ENCODE data around the gene EVI5. TPM values are rescaled to one million over a fixed set of nuclear protein-coding genes. Genes with fewer than 3 reads are reported as not detected.

Gene EVI5
- polyA plus RNA-seq, 1 donor, result 15.7 TPM

DNA sequence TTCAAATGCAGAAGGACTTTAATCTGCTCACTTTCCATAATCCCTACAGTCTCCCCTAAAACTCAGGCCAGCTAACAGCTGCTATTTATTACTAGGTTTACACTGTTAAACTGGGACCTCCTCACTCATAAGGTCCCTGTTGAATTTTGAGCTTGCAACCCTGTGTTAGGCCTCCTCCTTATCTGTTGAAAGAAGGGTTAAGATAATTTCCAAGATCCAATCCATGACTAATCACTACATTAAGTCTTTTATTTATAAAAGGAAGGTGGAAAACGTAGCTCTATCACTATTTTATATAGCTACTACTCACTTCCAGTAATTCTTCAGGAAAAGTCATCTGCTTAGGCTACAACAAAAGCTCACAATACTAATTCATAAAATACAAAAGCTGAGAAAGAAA lies 79.5 kb downstream of the EVI5 start:
- peaks cover 12% of the 10 kb centered on the region for H3K4me1 ChIP-seq (ENCODE audit: control insufficient read depth, insufficient read depth, low read length)
- H3K9me3 ChIP-seq (ENCODE audit: control insufficient read depth, low read depth, low read length), result no peaks in the 10 kb centered on the region
- WGBS (ENCODE audit: insufficient coverage, low lambda C conversion rate), result 13% methylated on average over 1 of the region's 1 CpG
- H3K27ac ChIP-seq (ENCODE audit: low read length), result peak overlapping the region; percentile 12
- H3K27me3 ChIP-seq (ENCODE audit: control insufficient read depth, insufficient read depth, low read length), result no peaks in the 10 kb centered on the region
- no peak overlapping the region for H3K4me3 ChIP-seq (ENCODE audit: low read length)
- H3K36me3 ChIP-seq (ENCODE audit: control insufficient read depth, insufficient read depth, low read length), result peaks cover 2% of the 10 kb centered on the region
- peak in 1 of 2 donors; percentile 9 for DNase-seq

DNA sequence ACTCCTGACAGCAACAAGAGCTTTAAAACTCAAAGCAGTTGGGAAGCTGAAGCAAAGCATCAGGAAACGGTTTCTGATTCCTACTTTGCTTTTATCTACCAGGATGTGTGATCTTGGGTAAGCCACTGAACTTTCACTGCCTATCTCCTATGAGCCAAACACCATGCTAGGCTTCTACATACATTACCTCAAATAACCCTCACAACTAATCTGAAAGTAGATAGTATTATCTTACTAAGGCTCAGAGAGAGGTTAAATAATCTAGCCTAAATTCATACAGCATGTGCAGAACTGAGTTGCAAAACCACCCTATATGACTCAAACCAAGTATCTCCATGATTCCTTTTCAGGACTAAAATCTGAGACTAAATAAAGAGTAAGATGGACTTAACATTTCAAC lies 83.8 kb downstream of the EVI5 start:
- H3K4me3 ChIP-seq (ENCODE audit: low read length), result no peak overlapping the region
- H3K4me1 ChIP-seq (ENCODE audit: control insufficient read depth, insufficient read depth, low read length), result peaks cover 3% of the 10 kb centered on the region
- no CpG with 5 or more reads among the region's 1 CpG for WGBS (ENCODE audit: insufficient coverage, low lambda C conversion rate)
- no peaks in the 10 kb centered on the region for H3K27me3 ChIP-seq (ENCODE audit: control insufficient read depth, insufficient read depth, low read length)
- DNase-seq, result no peak
- H3K36me3 ChIP-seq (ENCODE audit: control insufficient read depth, insufficient read depth, low read length), result peaks cover 4% of the 10 kb centered on the region
- H3K9me3 ChIP-seq (ENCODE audit: control insufficient read depth, low read depth, low read length), result no peaks in the 10 kb centered on the region
- no peak overlapping the region for H3K27ac ChIP-seq (ENCODE audit: low read length)

DNA sequence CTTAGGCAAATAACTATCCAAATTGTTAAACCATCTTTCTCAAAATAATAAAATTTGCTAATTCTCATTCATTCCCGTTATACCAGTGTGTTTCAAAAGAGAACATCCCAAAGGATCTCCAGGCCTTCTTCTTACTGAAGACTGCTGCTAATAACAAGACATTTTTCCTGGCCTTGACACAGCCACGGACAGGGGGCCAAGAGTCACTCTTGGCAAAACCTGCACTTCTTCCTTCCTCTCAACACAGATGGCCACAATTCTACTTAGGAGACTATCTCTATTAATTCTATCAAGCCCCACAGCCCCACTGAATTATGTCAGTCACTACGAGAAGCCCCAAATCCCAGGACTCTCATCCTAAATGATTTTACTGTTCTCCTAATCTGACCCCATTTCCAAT lies 86.0 kb downstream of the EVI5 start:
- Histone ChIP-seq H3K4me1 (ENCODE audit: control insufficient read depth, insufficient read depth, low read length) (no peaks in the 10 kb centered on the region), H3K36me3 (ENCODE audit: control insufficient read depth, insufficient read depth, low read length) (peaks cover 17% of the 10 kb centered on the region), H3K27ac (ENCODE audit: low read length) (no peak overlapping the region), H3K9me3 (ENCODE audit: control insufficient read depth, low read depth, low read length) (no peaks in the 10 kb centered on the region), H3K27me3 (ENCODE audit: control insufficient read depth, insufficient read depth, low read length) (no peaks in the 10 kb centered on the region), H3K4me3 (ENCODE audit: low read length) (no peak overlapping the region)
- no peak for DNase-seq
- WGBS (ENCODE audit: insufficient coverage, low lambda C conversion rate), result 100% methylated on average over 1 of the region's 3 CpGs

DNA sequence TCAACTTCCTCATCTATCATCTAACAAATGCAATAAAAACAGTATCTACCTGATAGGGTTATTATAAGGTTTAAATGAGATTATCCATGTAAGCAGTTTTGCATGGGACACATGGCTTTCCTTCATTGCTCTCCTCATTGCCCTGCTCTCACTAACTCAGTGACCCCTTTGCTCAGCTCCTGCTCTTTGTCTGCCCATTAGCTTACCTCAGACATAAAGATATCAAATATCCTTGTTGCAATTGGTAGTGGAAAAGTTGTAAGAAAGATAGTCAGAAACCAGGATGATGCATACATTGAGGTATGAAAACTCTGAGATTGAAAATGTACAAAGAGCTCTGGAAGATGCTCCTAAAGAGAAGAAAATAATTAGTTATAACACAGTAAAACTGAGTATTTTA lies 89.8 kb downstream of the EVI5 start:
- Histone ChIP-seq H3K27ac (ENCODE audit: low read length) (no peak overlapping the region), H3K4me1 (ENCODE audit: control insufficient read depth, insufficient read depth, low read length) (no peaks in the 10 kb centered on the region), H3K4me3 (ENCODE audit: low read length) (no peak overlapping the region), H3K27me3 (ENCODE audit: control insufficient read depth, insufficient read depth, low read length) (no peaks in the 10 kb centered on the region), H3K36me3 (ENCODE audit: control insufficient read depth, insufficient read depth, low read length) (peaks cover 25% of the 10 kb centered on the region), H3K9me3 (ENCODE audit: control insufficient read depth, low read depth, low read length) (no peaks in the 10 kb centered on the region)
- no peak for DNase-seq

- 14% methylated on average over 1 of the region's 1 CpG for WGBS (ENCODE audit: insufficient coverage, low lambda C conversion rate)
- Histone ChIP-seq H3K36me3 (ENCODE audit: control insufficient read depth, insufficient read depth, low read length) (peaks cover 34% of the 10 kb centered on the region), H3K27ac (ENCODE audit: low read length) (no peak overlapping the region), H3K27me3 (ENCODE audit: control insufficient read depth, insufficient read depth, low read length) (no peaks in the 10 kb centered on the region), H3K4me1 (ENCODE audit: control insufficient read depth, insufficient read depth, low read length) (no peaks in the 10 kb centered on the region), H3K4me3 (ENCODE audit: low read length) (no peak overlapping the region), H3K9me3 (ENCODE audit: control insufficient read depth, low read depth, low read length) (no peaks in the 10 kb centered on the region)
- no peak for DNase-seq
Observed at GRCh38 chr1:92691925-92692324, 93.0 kb downstream of the EVI5 start.

DNA sequence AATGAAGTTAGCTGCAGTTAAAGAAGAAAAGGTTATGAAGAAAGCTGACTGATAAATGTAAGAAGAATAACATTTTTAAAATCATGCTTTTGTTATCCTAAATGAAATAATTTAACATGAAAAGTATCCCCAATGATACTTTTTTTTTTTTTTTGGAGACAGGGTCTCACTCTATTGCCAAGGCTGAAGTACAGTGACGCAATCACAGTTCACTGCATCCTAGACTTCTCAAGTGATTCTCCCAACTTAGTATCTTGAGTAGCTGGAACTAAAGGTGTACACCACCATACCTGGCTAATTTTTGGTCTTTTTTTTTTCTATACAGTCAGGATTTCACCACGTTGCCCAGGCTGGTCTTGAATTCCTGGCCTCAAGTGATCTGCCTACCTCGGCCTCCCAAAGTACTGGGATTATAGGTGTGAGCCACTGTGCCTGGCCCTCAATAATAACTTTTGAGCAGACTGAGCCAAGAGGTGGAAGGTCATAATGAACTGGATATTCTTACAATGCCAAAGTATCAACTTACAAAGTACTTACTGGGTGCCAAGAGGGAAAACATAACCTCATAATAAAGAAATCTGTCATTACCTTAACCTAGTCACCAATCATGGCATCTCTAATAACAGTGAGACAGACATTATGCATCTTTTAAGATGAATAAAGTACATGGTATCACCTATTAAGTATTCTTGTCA lies 94.5 kb downstream of the EVI5 start:
- no peak for DNase-seq

GRCh38 chr1:92679980-92680379 lies 104.9 kb downstream of the EVI5 start:
- no peak for DNase-seq
- H3K27ac ChIP-seq (ENCODE audit: low read length), result no peak overlapping the region
- WGBS (ENCODE audit: insufficient coverage, low lambda C conversion rate), result 100% methylated on average over 3 of the region's 4 CpGs
- H3K27me3 ChIP-seq (ENCODE audit: control insufficient read depth, insufficient read depth, low read length), result no peaks in the 10 kb centered on the region
- H3K36me3 ChIP-seq (ENCODE audit: control insufficient read depth, insufficient read depth, low read length), result peaks cover 18% of the 10 kb centered on the region
- no peaks in the 10 kb centered on the region for H3K9me3 ChIP-seq (ENCODE audit: control insufficient read depth, low read depth, low read length)
- H3K4me3 ChIP-seq (ENCODE audit: low read length), result no peak overlapping the region
- no peaks in the 10 kb centered on the region for H3K4me1 ChIP-seq (ENCODE audit: control insufficient read depth, insufficient read depth, low read length)

More for the DNA sequence above, 94.5 kb downstream of the EVI5 start:
- Histone ChIP-seq H3K36me3 (ENCODE audit: control insufficient read depth, insufficient read depth, low read length) (peaks cover 30% of the 10 kb centered on the region), H3K27ac (ENCODE audit: low read length) (no peak overlapping the region), H3K9me3 (ENCODE audit: control insufficient read depth, low read depth, low read length) (no peaks in the 10 kb centered on the region), H3K4me1 (ENCODE audit: control insufficient read depth, insufficient read depth, low read length) (no peaks in the 10 kb centered on the region), H3K27me3 (ENCODE audit: control insufficient read depth, insufficient read depth, low read length) (no peaks in the 10 kb centered on the region), H3K4me3 (ENCODE audit: low read length) (no peak overlapping the region)
- no CpG with 5 or more reads among the region's 3 CpGs for WGBS (ENCODE audit: insufficient coverage, low lambda C conversion rate)

GRCh38 chr1:92663775-92664174 lies 121.1 kb downstream of the EVI5 start:
- 100% methylated on average over 2 of the region's 5 CpGs for WGBS (ENCODE audit: insufficient coverage, low lambda C conversion rate)

GRCh38 chr1:92662048-92662447 lies 122.9 kb downstream of the EVI5 start:
- Histone ChIP-seq H3K4me3 (ENCODE audit: low read length) (no peak overlapping the region), H3K4me1 (ENCODE audit: control insufficient read depth, insufficient read depth, low read length) (no peaks in the 10 kb centered on the region), H3K27me3 (ENCODE audit: control insufficient read depth, insufficient read depth, low read length) (no peaks in the 10 kb centered on the region), H3K36me3 (ENCODE audit: control insufficient read depth, insufficient read depth, low read length) (peaks cover 13% of the 10 kb centered on the region), H3K9me3 (ENCODE audit: control insufficient read depth, low read depth, low read length) (peaks cover 7% of the 10 kb centered on the region), H3K27ac (ENCODE audit: low read length) (no peak overlapping the region)
- no CpG with 5 or more reads among the region's 3 CpGs for WGBS (ENCODE audit: insufficient coverage, low lambda C conversion rate)
- no peak for DNase-seq

More at GRCh38 chr1:92663775-92664174, 121.1 kb downstream of the EVI5 start:
- Histone ChIP-seq H3K9me3 (ENCODE audit: control insufficient read depth, low read depth, low read length) (no peaks in the 10 kb centered on the region), H3K36me3 (ENCODE audit: control insufficient read depth, insufficient read depth, low read length) (peaks cover 4% of the 10 kb centered on the region), H3K4me3 (ENCODE audit: low read length) (no peak overlapping the region), H3K4me1 (ENCODE audit: control insufficient read depth, insufficient read depth, low read length) (no peaks in the 10 kb centered on the region), H3K27ac (ENCODE audit: low read length) (no peak overlapping the region), H3K27me3 (ENCODE audit: control insufficient read depth, insufficient read depth, low read length) (no peaks in the 10 kb centered on the region)
- DNase-seq, result no peak

DNA sequence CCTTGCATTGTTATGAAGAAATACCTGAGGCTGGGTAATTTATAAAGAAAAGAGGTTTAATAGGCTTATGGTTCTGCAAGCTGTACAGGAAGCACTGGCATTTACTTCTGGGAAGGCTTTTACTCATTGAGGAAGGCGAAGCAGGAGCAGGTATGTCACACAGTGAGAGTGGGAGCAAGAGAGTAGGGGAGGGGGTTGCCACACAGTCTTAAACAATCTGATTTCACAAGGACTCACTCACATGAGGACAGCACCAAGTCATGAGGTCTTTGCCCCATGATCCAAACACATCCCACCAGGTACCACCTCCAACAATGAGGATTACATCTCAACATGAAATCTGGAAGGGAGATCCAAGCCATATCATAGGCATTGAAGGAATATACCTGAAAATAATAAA lies 127.2 kb downstream of the EVI5 start:
- no peak overlapping the region for H3K4me3 ChIP-seq (ENCODE audit: low read length)
- H3K36me3 ChIP-seq (ENCODE audit: control insufficient read depth, insufficient read depth, low read length), result peaks cover 24% of the 10 kb centered on the region
- H3K9me3 ChIP-seq (ENCODE audit: control insufficient read depth, low read depth, low read length), result peaks cover 40% of the 10 kb centered on the region
- no peak overlapping the region for H3K27ac ChIP-seq (ENCODE audit: low read length)
- H3K27me3 ChIP-seq (ENCODE audit: control insufficient read depth, insufficient read depth, low read length), result no peaks in the 10 kb centered on the region
- 100% methylated on average over 1 of the region's 1 CpG for WGBS (ENCODE audit: insufficient coverage, low lambda C conversion rate)
- DNase-seq, result no peak
- H3K4me1 ChIP-seq (ENCODE audit: control insufficient read depth, insufficient read depth, low read length), result no peaks in the 10 kb centered on the region

GRCh38 chr1:92655197-92655801 lies 129.6 kb downstream of the EVI5 start:
- Histone ChIP-seq H3K36me3 (ENCODE audit: control insufficient read depth, insufficient read depth, low read length) (peaks cover 27% of the 10 kb centered on the region), H3K27ac (ENCODE audit: low read length) (no peak overlapping the region), H3K27me3 (ENCODE audit: control insufficient read depth, insufficient read depth, low read length) (no peaks in the 10 kb centered on the region), H3K4me3 (ENCODE audit: low read length) (no peak overlapping the region), H3K4me1 (ENCODE audit: control insufficient read depth, insufficient read depth, low read length) (no peaks in the 10 kb centered on the region), H3K9me3 (ENCODE audit: control insufficient read depth, low read depth, low read length) (peaks cover 41% of the 10 kb centered on the region)
- DNase-seq, result peak in 1 of 2 donors; percentile 3
- WGBS (ENCODE audit: insufficient coverage, low lambda C conversion rate), result 100% methylated on average over 2 of the region's 3 CpGs

All from large intestine (tissue), 3 donors.